ENCODE measurements around the gene LOXL4. TPM values are rescaled to one million over a fixed set of nuclear protein-coding genes. Genes with fewer than 3 reads are reported as not detected.

LOXL4 gene
- total RNA-seq, 6 experiments from 2014 or later = 24.9 to 57.4 (median 27.6) TPM

GRCh38 chr10:98260350-98260749 lies 7.6 kb downstream of the LOXL4 start:
- Mint-ChIP-seq H3K27me3 (ENCODE audit: insufficient read depth) (peaks cover 1% of the 10 kb centered on the region), H3K9me3 (no peaks in the 10 kb centered on the region), H3K27ac (no peak overlapping the region), H3K36me3 (ENCODE audit: low read depth) (no peaks in the 10 kb centered on the region; the same call in 1 of the 2 replicates), H3K4me1 (ENCODE audit: low read depth) (peaks cover 26% of the 10 kb centered on the region), H3K4me3 (no peak overlapping the region)
- no peak for TF ChIP-seq CTCF (IDR thresholded peaks at IDR 0.05)
- DNase-seq = no peak

GRCh38 chr10:98259606-98260315 lies 8.2 kb downstream of the LOXL4 start:
- DNase-seq = no peak
- H3K36me3 Mint-ChIP-seq (ENCODE audit: low read depth) = no peaks in the 10 kb centered on the region; the same call in 1 of the 2 replicates
- TF ChIP-seq CTCF (IDR thresholded peaks at IDR 0.05) = no peak
- H3K4me1 Mint-ChIP-seq (ENCODE audit: low read depth) = peaks cover 26% of the 10 kb centered on the region
- H3K4me3 Mint-ChIP-seq = no peak overlapping the region
- H3K27ac Mint-ChIP-seq = no peak overlapping the region
- peaks cover 1% of the 10 kb centered on the region for H3K27me3 Mint-ChIP-seq (ENCODE audit: insufficient read depth)
- no peaks in the 10 kb centered on the region for H3K9me3 Mint-ChIP-seq

GRCh38 chr10:98258683-98259454 lies 9.1 kb downstream of the LOXL4 start:
- no peak overlapping the region for H3K4me3 Mint-ChIP-seq
- no peaks in the 10 kb centered on the region; the same call in 1 of the 2 replicates for H3K36me3 Mint-ChIP-seq (ENCODE audit: low read depth)
- H3K4me1 Mint-ChIP-seq (ENCODE audit: low read depth) = peaks cover 19% of the 10 kb centered on the region
- no peaks in the 10 kb centered on the region for H3K9me3 Mint-ChIP-seq
- H3K27me3 Mint-ChIP-seq (ENCODE audit: insufficient read depth) = peaks cover 1% of the 10 kb centered on the region
- TF ChIP-seq CTCF (IDR thresholded peaks at IDR 0.05) = no peak
- peak; percentile 57 for DNase-seq
- no peak overlapping the region for H3K27ac Mint-ChIP-seq

GRCh38 chr10:98257961-98258360 lies 10.0 kb downstream of the LOXL4 start:
- no peak overlapping the region for H3K4me3 Mint-ChIP-seq
- no peak overlapping the region for H3K27ac Mint-ChIP-seq
- H3K4me1 Mint-ChIP-seq (ENCODE audit: low read depth) = peaks cover 18% of the 10 kb centered on the region
- TF ChIP-seq CTCF (IDR thresholded peaks at IDR 0.05) = no peak
- H3K27me3 Mint-ChIP-seq (ENCODE audit: insufficient read depth) = peaks cover 4% of the 10 kb centered on the region
- no peaks in the 10 kb centered on the region for H3K9me3 Mint-ChIP-seq
- DNase-seq = no peak
- no peaks in the 10 kb centered on the region; the same call in 1 of the 2 replicates for H3K36me3 Mint-ChIP-seq (ENCODE audit: low read depth)

- Mint-ChIP-seq H3K4me3 (no peak overlapping the region), H3K4me1 (ENCODE audit: low read depth) (peaks cover 18% of the 10 kb centered on the region), H3K27me3 (ENCODE audit: insufficient read depth) (peaks cover 4% of the 10 kb centered on the region), H3K9me3 (no peaks in the 10 kb centered on the region), H3K36me3 (ENCODE audit: low read depth) (peaks cover 1% of the 10 kb centered on the region), H3K27ac (no peak overlapping the region; the same call in 1 of the 2 replicates)
- no peak for TF ChIP-seq CTCF (IDR thresholded peaks at IDR 0.05)
- DNase-seq = no peak
Observed at GRCh38 chr10:98257198-98257597, 10.8 kb downstream of the LOXL4 start.

All from HFFc6 (cell line).